Activated naive CD8-positive, alpha-beta T cell treated with anti-CD3 and anti-CD28 coated beads, Interleukin-2, amount 50 U/mL, for 24 hours (primary cell): Measurements from ENCODE around the gene TVP23B.
"Not testable (repeated sequence)": the region's sequence is repeated elsewhere in the genome, so short reads cannot be mapped to it uniquely, and the experiment has no call there.

Source experiments
- ATAC-seq: fragments of 150-1000 bp; cut with Tn5 transposase; one replicate; pipeline ENCODE4 v1.10.0; 2021
- DNase-seq: peaks from one replicate; pipeline ENCODE4 v3.0.0; 2021
- H3K27ac Mint-ChIP-seq: one replicate; pipeline ENCODE4 v1.8.0; 2021; ENCODE audit warnings: mild to moderate bottlenecking, mixed read lengths
- H3K27me3 Mint-ChIP-seq: one replicate; pipeline ENCODE4 v1.8.0; 2021; ENCODE audit warnings: mixed read lengths
- H3K36me3 Mint-ChIP-seq: one replicate; pipeline ENCODE4 v1.8.0; 2021; ENCODE audit warnings: low read depth, mixed read lengths
- H3K4me1 Mint-ChIP-seq: one replicate; pipeline ENCODE4 v1.8.0; 2021; ENCODE audit warnings: mixed read lengths
- H3K4me3 Mint-ChIP-seq: one replicate; pipeline ENCODE4 v1.8.0; 2021; ENCODE audit warnings: mild to moderate bottlenecking, moderate library complexity, mixed read lengths
- H3K9me3 Mint-ChIP-seq: one replicate; pipeline ENCODE4 v1.8.0; 2021; ENCODE audit warnings: mixed read lengths

Gene TVP23B

DNA sequence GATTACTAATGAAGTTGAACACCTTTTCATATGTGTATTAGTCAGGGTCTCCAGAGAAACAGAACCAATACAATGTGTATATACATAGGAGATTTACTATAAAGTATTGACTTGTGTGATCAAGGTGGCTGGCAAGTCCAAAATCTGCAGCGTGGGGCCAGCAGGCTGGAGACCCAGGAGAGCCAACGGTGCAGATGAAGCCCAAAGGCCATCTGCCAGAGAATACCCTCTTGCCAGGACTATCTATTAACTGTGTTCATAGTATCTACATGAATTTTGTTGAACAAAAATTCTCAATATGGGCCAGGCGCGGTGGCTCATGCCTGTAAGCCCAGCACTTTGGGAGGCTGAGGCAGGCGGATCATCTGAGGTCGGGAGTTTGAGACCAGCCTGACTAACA lies 20.8 kb upstream of the TVP23B start:
- not testable (repeated sequence) for ATAC-seq, H3K4me3 Mint-ChIP-seq, DNase-seq, H3K27me3 Mint-ChIP-seq, H3K36me3 Mint-ChIP-seq, H3K4me1 Mint-ChIP-seq, H3K9me3 Mint-ChIP-seq, H3K27ac Mint-ChIP-seq

GRCh38 chr17:18770572-18770971 lies 10.4 kb upstream of the TVP23B start:
- H3K4me1 Mint-ChIP-seq, H3K9me3 Mint-ChIP-seq, DNase-seq, H3K27me3 Mint-ChIP-seq, H3K4me3 Mint-ChIP-seq, H3K27ac Mint-ChIP-seq, H3K36me3 Mint-ChIP-seq, ATAC-seq: not testable (repeated sequence)

DNA sequence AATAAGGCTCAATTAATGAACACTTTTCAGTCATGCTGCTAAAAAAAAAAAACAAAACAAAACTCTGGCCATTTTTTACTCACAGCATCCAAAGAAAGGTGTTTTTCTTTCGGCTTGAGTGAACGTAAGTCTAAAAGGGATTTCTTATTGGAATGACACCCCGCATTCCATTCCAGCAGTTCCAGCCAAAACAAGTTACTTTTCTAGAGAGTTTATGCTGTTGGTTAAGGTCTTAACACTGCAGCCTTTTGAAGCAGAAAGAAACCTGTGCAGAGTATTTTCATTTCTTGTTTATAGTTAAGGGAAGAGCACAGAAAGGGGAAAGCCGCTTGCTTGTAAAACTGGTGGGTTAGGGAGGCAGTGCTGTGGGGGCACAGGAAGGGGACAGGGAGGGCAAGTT lies 9.9 kb upstream of the TVP23B start:
- not testable (repeated sequence) for H3K27ac Mint-ChIP-seq, H3K9me3 Mint-ChIP-seq, H3K4me3 Mint-ChIP-seq, H3K4me1 Mint-ChIP-seq, H3K36me3 Mint-ChIP-seq, ATAC-seq, DNase-seq, H3K27me3 Mint-ChIP-seq

- no peak overlapping the region for H3K27ac Mint-ChIP-seq
These were observed 8.5 kb upstream of the TVP23B start for GRCh38 chr17:18772471-18772870.

DNA sequence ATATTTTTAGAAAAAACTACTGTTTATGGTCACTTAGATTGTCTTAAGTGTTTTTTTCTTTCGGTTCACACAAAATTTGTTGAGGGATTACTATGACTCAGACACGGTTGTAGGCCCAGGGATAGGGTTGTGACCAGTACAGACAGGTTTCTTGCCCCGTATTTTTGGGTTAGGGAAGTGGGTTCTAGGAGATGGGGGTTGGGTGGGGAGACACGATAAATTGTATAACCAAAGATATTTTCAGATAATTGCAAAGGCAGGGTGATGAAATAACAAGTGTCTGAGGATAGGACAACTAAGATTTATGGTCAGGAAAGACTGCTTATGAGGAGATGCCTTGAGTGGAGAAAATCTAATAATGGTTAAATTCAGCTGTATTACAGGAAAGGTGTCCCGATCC lies 822 bp downstream of the TVP23B start:
- H3K4me1 Mint-ChIP-seq: peaks cover 23% of the 10 kb centered on the region
- H3K4me3 Mint-ChIP-seq: peak overlapping the region; percentile 80
- not testable (repeated sequence) for H3K9me3 Mint-ChIP-seq, H3K27me3 Mint-ChIP-seq, ATAC-seq, DNase-seq, H3K36me3 Mint-ChIP-seq
- peak overlapping the region; percentile 72 for H3K27ac Mint-ChIP-seq

More at GRCh38 chr17:18772471-18772870, 8.5 kb upstream of the TVP23B start:
- no peak overlapping the region for H3K4me3 Mint-ChIP-seq
- H3K4me1 Mint-ChIP-seq: peaks cover 3% of the 10 kb centered on the region
- peaks cover 2% of the 10 kb centered on the region for H3K27me3 Mint-ChIP-seq
- no peak for DNase-seq
- H3K36me3 Mint-ChIP-seq: no peaks in the 10 kb centered on the region
- H3K9me3 Mint-ChIP-seq: no peaks in the 10 kb centered on the region
- ATAC-seq: no peak

DNA sequence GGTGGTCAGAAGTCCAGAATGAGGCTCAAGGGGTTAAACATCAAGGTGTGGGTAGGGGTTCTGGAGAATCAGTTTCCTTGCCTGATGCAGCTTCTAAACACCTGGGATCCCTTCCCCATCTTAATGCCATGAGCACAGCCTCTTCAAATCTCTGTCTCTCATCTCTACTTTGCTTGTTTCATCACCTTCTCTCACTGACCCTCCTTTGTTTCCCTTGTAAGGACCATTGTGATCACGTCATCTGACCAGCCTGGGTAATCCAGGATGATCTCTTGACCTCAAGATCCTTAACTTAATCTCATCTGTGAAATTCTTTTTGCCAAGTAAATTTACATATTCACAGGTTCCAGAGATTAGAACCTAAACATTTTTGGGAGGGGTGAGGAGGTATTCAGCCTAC lies 5.0 kb downstream of the TVP23B start:
- not testable (repeated sequence) for ATAC-seq, H3K27me3 Mint-ChIP-seq, DNase-seq, H3K9me3 Mint-ChIP-seq, H3K27ac Mint-ChIP-seq, H3K4me3 Mint-ChIP-seq
- Mint-ChIP-seq H3K4me1 (peaks cover 26% of the 10 kb centered on the region), H3K36me3 (peaks cover 16% of the 10 kb centered on the region)

- Mint-ChIP-seq H3K4me1 (peaks cover 24% of the 10 kb centered on the region), H3K36me3 (peaks cover 16% of the 10 kb centered on the region)
- not testable (repeated sequence) for H3K9me3 Mint-ChIP-seq, ATAC-seq, H3K27me3 Mint-ChIP-seq, DNase-seq, H3K4me3 Mint-ChIP-seq, H3K27ac Mint-ChIP-seq
These were observed 5.9 kb downstream of the TVP23B start for GRCh38 chr17:18786890-18787289.

GRCh38 chr17:18791402-18791801 lies 10.4 kb downstream of the TVP23B start:
- not testable (repeated sequence) for H3K27me3 Mint-ChIP-seq, H3K27ac Mint-ChIP-seq, H3K4me3 Mint-ChIP-seq, H3K9me3 Mint-ChIP-seq, DNase-seq
- H3K4me1 Mint-ChIP-seq: peaks cover 13% of the 10 kb centered on the region
- ATAC-seq: peak; percentile 57
- peaks cover 19% of the 10 kb centered on the region for H3K36me3 Mint-ChIP-seq

DNA sequence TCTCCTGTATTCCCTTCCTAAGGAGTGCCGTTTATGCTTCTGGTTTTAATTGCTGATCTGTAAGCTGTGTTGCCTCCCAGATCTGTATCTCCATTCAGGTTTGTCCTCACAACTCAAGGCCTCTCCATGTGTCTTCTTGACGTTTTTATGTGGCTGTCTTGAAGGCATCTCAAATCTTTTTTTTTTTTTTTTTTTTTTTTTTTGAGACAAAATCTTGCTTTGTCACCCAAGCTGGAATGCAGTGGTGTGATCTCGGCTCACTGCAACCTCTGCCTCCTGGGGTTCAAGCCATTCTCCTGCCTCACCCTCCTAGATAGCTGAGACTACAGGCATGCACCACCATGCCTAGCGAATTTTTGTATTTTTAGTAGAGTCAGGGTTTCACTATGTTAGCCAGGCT lies 13.9 kb downstream of the TVP23B start:
- not testable (repeated sequence) for H3K27me3 Mint-ChIP-seq, DNase-seq, H3K27ac Mint-ChIP-seq, H3K4me1 Mint-ChIP-seq, ATAC-seq, H3K4me3 Mint-ChIP-seq, H3K9me3 Mint-ChIP-seq
- peaks cover 23% of the 10 kb centered on the region for H3K36me3 Mint-ChIP-seq

GRCh38 chr17:18796887-18797286 lies 15.9 kb downstream of the TVP23B start:
- H3K4me3 Mint-ChIP-seq, H3K27ac Mint-ChIP-seq, DNase-seq, ATAC-seq, H3K9me3 Mint-ChIP-seq, H3K27me3 Mint-ChIP-seq, H3K4me1 Mint-ChIP-seq: not testable (repeated sequence)
- H3K36me3 Mint-ChIP-seq: peaks cover 28% of the 10 kb centered on the region

DNA sequence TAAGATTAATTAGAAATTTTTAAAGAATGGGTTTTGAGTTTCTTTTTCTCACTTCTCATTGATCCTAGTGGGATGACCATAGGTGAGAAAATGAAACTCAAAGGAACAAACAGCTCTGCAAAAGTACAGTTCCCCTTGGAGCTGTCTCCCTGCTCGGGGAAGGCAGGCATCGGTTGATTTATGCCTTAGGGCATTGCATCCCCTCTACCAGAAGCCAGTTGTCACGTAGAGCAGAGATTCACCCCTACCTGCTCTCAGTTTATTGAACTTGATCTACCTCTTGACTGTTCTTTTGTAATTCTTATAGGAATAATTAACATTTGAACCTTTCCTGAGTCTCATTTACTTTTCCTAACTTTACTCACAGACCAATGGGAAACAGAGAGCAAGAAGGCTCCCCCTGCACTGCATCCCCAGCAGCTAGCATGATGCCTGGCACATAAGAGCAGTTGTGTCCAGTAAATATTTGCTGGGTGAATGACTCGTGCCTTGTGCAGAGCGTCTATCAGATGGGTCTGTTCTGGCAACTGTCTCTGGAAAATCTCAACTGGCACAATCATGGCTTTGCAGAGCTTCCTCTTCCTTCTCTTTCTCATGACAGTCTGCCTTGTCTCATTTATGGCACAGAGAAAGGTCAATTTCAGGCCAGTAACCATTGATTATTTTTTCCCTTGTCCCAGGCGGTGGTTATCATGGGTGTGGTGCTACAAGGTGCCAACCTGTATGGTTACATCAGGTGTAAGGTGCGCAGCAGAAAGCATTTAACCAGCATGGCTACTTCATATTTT lies 22.7 kb downstream of the TVP23B start:
- H3K27ac Mint-ChIP-seq, H3K4me3 Mint-ChIP-seq, DNase-seq, ATAC-seq, H3K27me3 Mint-ChIP-seq, H3K9me3 Mint-ChIP-seq, H3K4me1 Mint-ChIP-seq: not testable (repeated sequence)
- H3K36me3 Mint-ChIP-seq: peaks cover 24% of the 10 kb centered on the region

DNA sequence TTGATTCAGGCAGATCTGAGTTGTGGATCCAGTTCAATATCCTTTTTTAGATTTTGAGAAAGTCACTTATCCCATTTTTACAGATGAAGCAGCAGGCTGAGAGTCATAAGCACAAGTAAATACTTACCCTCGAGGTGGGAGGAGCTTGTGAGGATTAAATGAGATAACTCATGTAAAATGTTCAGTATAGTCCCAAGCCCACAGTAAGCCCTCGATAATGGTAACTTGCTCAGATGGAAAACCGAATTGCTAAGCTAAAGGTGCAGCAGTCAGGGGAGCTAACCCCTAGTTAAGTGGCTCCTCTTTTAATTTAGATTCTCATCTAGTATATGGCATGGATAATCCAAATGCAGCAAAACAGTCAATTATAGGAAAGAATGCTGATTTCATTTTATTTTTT lies 34.9 kb downstream of the TVP23B start:
- not testable (repeated sequence) for H3K4me1 Mint-ChIP-seq, H3K4me3 Mint-ChIP-seq, ATAC-seq, H3K27ac Mint-ChIP-seq, DNase-seq, H3K27me3 Mint-ChIP-seq, H3K36me3 Mint-ChIP-seq, H3K9me3 Mint-ChIP-seq

- H3K36me3 Mint-ChIP-seq, H3K27ac Mint-ChIP-seq, H3K4me3 Mint-ChIP-seq, H3K9me3 Mint-ChIP-seq, H3K27me3 Mint-ChIP-seq, H3K4me1 Mint-ChIP-seq: not testable (repeated sequence)
- DNase-seq: peak; percentile 16
- peak; percentile 61 for ATAC-seq
These were observed 35.7 kb downstream of the TVP23B start for GRCh38 chr17:18816489-18817371.

GRCh38 chr17:18821430-18821829 lies 40.4 kb downstream of the TVP23B start:
- not testable (repeated sequence) for H3K27me3 Mint-ChIP-seq, H3K27ac Mint-ChIP-seq, ATAC-seq, H3K4me1 Mint-ChIP-seq, H3K9me3 Mint-ChIP-seq, H3K4me3 Mint-ChIP-seq, DNase-seq, H3K36me3 Mint-ChIP-seq

GRCh38 chr17:18827613-18828012 lies 46.6 kb downstream of the TVP23B start:
- not testable (repeated sequence) for ATAC-seq, H3K36me3 Mint-ChIP-seq, H3K4me3 Mint-ChIP-seq, DNase-seq, H3K27me3 Mint-ChIP-seq, H3K9me3 Mint-ChIP-seq, H3K27ac Mint-ChIP-seq, H3K4me1 Mint-ChIP-seq
